Measurements from ENCODE around the gene CDR2. TPM values are rescaled to one million over a fixed set of nuclear protein-coding genes. Genes with fewer than 3 reads are reported as not detected.
"Not testable (repeated sequence)": the region's sequence is repeated elsewhere in the genome, so short reads cannot be mapped to it uniquely, and the experiment has no call there.

Gene CDR2
- total and polyA plus RNA-seq, 8 donors, result 17.3 to 33.1 (median 25.8) TPM

DNA sequence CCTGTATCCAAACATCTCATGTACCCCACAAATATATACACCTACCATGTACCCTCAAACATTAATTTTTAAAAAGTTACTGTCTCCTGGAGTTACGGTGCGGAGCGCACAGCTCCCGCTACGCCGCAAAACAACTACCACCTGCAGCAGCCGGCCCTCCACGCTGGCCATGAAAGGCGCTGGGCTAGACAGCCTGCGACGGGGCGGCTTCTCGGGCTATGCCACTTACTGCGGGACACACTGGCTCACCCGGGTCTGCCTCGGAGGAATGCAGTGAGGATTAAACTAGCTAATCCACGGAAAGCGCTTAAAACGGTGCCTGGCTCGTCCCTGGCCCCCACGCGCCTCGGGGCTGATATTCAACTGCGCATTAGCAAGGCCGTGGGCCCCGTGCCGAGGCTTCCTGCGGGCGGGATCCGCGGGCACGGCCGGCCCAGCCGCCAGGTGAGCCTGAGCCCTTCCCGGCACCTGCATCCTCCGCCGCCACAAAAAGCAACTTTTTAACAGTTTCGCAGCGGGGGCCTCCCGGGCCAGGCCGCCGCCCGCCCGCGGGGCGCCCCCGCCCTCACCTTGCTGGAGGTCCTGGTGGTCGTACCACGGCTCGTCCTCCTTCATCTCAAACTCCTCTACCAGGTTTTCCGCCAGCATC lies 633 bp downstream of the CDR2 start:
- ATAC-seq, result peak; percentile 25
- H3K4me1 ChIP-seq, result peaks cover 31 to 65% of the 10 kb centered on the region in 2 donors
- intact Hi-C loops (cut with DNase I), result no loop called here

DNA sequence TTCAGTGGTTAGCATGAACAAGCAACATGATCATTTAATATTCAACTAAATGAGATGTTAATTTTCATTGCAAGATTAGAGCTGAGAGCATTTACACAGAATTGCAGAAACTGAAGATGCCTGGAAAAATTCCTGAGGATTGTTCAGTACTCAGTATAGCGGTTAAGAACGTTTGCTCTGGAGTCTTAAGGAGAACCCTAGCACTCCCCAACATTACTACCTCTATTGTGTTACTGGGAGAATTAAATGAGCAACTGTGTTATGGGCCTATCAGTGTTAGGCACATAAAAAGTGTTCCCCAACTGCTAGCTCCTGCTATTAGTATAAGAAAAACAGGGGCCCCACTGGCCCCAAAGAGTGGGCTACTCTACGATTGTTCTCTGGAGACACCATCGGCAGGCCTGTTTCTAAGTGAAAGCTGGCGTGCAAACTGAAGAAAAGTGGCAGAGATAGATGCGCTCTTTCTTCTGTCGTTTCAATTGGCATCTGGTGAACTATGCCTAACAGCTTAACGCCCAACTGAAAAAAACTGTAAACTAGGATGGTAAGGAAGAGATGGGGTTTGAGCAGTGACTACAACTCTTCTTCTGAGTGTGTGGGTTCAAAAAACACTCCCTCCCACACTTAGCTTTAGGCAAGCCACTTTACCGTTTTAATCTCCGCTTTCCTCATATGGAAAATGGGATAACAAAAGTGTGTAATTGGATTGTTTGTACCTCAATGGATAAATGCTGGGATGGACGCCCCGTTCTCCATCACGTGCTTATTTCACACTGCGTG lies 1.3 kb downstream of the CDR2 start:
- intact Hi-C loops (cut with DNase I), result no loop called here
- TF ChIP-seq, protein P1, sequence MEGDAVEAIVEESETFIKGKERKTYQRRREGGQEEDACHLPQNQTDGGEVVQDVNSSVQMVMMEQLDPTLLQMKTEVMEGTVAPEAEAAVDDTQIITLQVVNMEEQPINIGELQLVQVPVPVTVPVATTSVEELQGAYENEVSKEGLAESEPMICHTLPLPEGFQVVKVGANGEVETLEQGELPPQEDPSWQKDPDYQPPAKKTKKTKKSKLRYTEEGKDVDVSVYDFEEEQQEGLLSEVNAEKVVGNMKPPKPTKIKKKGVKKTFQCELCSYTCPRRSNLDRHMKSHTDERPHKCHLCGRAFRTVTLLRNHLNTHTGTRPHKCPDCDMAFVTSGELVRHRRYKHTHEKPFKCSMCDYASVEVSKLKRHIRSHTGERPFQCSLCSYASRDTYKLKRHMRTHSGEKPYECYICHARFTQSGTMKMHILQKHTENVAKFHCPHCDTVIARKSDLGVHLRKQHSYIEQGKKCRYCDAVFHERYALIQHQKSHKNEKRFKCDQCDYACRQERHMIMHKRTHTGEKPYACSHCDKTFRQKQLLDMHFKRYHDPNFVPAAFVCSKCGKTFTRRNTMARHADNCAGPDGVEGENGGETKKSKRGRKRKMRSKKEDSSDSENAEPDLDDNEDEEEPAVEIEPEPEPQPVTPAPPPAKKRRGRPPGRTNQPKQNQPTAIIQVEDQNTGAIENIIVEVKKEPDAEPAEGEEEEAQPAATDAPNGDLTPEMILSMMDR (IDR thresholded peaks at IDR 0.05), result no peak
- ATAC-seq (no peak), DNase-seq (no peak)
- H3K36me3 ChIP-seq, result no peaks in the 10 kb centered on the region
- H3K9me3 ChIP-seq, result no peaks in the 10 kb centered on the region
- H3K4me1 ChIP-seq, result peaks cover 31 to 72% of the 10 kb centered on the region in 2 donors
- no peaks in the 10 kb centered on the region for H3K27me3 ChIP-seq
- H3K4me3 ChIP-seq, result peak overlapping the region; percentile 80 to 92
- peak overlapping the region; percentile 82 to 88 for H3K27ac ChIP-seq

More for the DNA sequence above, 633 bp downstream of the CDR2 start:
- TF ChIP-seq, protein P1 (IDR thresholded peaks at IDR 0.05), result no peak
- peak overlapping the region; percentile 82 to 88 for H3K27ac ChIP-seq
- no peaks in the 10 kb centered on the region for H3K9me3 ChIP-seq
- DNase-seq, result peak in 2 of 4 donors; percentile 51 to 89
- H3K27me3 ChIP-seq, result no peaks in the 10 kb centered on the region
- H3K4me3 ChIP-seq, result peak overlapping the region; percentile 80 to 92
- no peaks in the 10 kb centered on the region for H3K36me3 ChIP-seq

DNA sequence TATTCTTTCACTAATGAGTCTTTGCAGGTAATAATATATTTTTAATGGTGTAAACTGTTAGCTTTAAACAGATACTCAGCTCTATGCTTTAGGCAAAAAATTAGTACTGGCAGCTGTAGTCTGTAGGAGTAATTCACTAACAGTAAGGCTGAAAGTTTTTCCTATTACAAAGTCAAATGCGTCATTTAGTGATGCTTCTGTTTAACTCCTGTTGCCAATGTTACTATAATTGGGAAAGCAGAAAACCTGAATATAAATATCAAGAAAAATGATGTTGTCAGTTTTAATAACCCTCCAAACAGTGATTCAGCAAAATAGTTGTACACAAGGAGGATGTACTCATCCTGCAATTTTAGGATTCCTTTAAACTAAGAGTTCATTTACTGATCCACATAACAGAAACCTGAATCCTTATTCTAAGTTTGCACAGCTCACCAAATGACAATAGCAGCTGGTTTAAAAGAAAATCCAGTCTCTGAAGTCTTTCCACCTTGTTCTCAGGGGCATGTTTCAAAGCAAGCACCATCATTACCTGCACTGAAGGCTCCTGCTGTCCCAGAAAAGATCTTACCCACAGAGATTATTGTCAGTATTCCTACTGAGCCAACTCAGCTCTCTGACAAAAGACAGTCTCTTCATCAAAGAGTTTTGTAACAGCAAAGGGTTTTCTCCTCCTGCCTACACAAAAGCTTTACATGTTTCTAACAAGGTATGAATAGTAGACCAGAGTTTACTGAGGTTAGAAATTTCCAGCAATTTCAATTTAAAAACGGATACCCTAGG lies 4.2 kb downstream of the CDR2 start:
- no peaks in the 10 kb centered on the region for H3K36me3 ChIP-seq
- H3K27ac ChIP-seq, result peak overlapping the region; percentile 46 to 81
- no peaks in the 10 kb centered on the region for H3K9me3 ChIP-seq
- no peaks in the 10 kb centered on the region for H3K27me3 ChIP-seq
- DNase-seq (no peak), ATAC-seq (no peak)
- H3K4me1 ChIP-seq, result peaks cover 31 to 61% of the 10 kb centered on the region in 2 donors
- intact Hi-C loops (cut with DNase I), result no loop called here
- no peak overlapping the region for H3K4me3 ChIP-seq
- TF ChIP-seq, protein P1 (IDR thresholded peaks at IDR 0.05), result no peak

DNA sequence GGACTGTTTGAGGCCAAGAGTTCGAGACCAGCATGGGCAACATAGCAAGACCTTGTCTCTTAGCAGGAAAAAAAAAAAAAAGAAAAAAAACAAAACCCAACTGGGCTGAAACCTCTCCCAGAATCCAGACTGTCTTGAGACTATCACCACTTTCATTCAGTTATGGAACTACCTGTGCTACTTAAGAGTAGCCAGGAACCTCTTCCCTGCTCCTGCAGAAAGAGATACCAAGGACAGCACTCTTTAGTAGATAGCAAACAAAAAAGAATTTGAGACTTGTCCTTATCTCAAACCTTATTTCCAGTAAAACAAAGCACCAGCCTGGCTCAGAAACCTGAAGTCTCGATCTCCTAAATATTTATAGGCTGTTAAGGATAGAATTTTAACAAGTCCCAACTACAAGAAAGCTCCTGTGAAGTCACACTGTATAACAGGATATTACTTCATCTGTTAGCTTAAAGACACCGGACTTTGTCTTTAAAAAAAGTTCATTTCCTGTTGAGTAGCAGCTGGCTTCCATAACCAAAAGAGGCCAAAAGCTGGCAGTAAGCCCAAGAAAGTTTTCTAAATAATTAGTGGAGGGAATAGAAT lies 5.1 kb downstream of the CDR2 start:
- H3K4me3 ChIP-seq, result no peak overlapping the region
- intact Hi-C loops (cut with DNase I), result no loop called here
- H3K27ac ChIP-seq, result peak overlapping the region; percentile 34 to 81
- TF ChIP-seq, protein P1 (IDR thresholded peaks at IDR 0.05), result no peak
- peak in 2 of 4 donors; percentile 56 to 73 for DNase-seq
- no peak for ATAC-seq
- H3K4me1 ChIP-seq, result peaks cover 31 to 58% of the 10 kb centered on the region in 2 donors
- no peaks in the 10 kb centered on the region for H3K9me3 ChIP-seq
- H3K27me3 ChIP-seq, result no peaks in the 10 kb centered on the region
- H3K36me3 ChIP-seq, result peaks cover 0 to 4% of the 10 kb centered on the region in 2 donors

DNA sequence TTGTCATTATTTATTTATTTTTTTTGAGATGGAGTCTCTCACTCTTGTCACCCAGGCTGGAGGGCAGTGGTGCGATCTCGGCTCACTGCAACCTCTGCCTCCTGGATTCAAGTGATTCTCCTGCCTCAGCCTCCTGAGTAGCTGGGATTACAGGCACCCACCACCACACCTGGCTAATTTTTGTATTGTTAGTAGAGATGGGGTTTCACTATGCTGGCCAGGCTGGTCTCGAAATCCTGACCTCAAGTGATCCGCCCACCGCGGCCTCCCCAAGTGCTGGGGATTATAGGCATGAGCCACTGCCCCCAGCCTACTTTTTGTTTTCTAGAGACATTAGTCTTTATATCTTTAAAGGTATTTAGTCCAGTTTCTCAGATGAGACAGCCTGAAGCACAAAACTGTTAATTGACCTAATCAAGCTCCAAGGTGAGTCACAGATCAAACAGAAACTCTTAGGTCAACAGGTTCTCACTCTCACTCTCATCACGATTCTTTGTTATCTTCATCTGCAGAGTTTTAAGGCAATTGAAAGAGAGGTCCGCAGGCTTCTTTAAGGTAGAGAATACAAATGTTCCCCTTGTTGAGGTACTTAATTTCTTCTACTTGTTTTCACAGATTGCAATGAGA lies 6.1 kb downstream of the CDR2 start:
- Histone ChIP-seq H3K27ac (peak overlapping the region in 1 of 2 donors; percentile 81), H3K4me1 (peaks cover 29 to 53% of the 10 kb centered on the region in 2 donors)
- peak; percentile 14 for ATAC-seq

More for the DNA sequence above, 6.1 kb downstream of the CDR2 start:
- H3K36me3 ChIP-seq, result peaks cover 0 to 14% of the 10 kb centered on the region in 2 donors
- H3K27me3 ChIP-seq; DNase-seq; intact Hi-C loops (cut with DNase I); H3K4me3 ChIP-seq; H3K9me3 ChIP-seq: not testable (repeated sequence)

All from left lung (tissue), 10 donors.